ENCODE results near the gene STAC2.

- TF ChIP-seq CTCF (IDR thresholded peaks at IDR 0.05) (no peak), POLR2A (IDR thresholded peaks at IDR 0.05) (no peak)
Observed at GRCh38 chr17:39236981-39237441, 11.3 kb upstream of the STAC2 start.

All from Peyer's patch (tissue), 4 donors.